Measurements from ENCODE around the gene TXNDC2.

DNA sequence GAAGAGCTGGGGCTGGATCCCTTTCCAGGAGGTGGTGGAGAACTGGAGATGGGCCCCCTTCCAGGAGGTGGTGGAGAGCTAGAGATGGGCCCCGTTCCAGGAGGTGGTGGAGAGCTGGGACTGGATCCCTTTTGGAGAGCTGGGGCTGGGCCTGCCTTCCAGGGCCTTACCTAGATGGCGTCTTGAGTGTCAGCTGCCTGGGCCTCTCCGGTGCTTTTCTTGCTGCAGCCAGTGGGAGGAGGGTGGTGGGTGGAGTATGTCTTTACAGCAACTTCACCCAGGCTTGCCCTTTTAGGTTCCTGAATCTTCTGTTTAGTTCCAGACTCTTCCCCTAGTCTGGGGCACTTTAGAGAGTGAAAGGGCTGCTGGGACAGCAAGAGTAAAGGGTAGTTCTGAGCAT, 19.1 kb upstream of the TXNDC2 start:
- TF ChIP-seq, protein P1, sequence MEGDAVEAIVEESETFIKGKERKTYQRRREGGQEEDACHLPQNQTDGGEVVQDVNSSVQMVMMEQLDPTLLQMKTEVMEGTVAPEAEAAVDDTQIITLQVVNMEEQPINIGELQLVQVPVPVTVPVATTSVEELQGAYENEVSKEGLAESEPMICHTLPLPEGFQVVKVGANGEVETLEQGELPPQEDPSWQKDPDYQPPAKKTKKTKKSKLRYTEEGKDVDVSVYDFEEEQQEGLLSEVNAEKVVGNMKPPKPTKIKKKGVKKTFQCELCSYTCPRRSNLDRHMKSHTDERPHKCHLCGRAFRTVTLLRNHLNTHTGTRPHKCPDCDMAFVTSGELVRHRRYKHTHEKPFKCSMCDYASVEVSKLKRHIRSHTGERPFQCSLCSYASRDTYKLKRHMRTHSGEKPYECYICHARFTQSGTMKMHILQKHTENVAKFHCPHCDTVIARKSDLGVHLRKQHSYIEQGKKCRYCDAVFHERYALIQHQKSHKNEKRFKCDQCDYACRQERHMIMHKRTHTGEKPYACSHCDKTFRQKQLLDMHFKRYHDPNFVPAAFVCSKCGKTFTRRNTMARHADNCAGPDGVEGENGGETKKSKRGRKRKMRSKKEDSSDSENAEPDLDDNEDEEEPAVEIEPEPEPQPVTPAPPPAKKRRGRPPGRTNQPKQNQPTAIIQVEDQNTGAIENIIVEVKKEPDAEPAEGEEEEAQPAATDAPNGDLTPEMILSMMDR (IDR thresholded peaks at IDR 0.05), result no peak
- no peak for TF ChIP-seq POLR2A (IDR thresholded peaks at IDR 0.05)
